ENCODE results near the gene ZNF823.
"Not testable (repeated sequence)": the region's sequence is repeated elsewhere in the genome, so short reads cannot be mapped to it uniquely, and the experiment has no call there.

The ZNF823 gene

DNA sequence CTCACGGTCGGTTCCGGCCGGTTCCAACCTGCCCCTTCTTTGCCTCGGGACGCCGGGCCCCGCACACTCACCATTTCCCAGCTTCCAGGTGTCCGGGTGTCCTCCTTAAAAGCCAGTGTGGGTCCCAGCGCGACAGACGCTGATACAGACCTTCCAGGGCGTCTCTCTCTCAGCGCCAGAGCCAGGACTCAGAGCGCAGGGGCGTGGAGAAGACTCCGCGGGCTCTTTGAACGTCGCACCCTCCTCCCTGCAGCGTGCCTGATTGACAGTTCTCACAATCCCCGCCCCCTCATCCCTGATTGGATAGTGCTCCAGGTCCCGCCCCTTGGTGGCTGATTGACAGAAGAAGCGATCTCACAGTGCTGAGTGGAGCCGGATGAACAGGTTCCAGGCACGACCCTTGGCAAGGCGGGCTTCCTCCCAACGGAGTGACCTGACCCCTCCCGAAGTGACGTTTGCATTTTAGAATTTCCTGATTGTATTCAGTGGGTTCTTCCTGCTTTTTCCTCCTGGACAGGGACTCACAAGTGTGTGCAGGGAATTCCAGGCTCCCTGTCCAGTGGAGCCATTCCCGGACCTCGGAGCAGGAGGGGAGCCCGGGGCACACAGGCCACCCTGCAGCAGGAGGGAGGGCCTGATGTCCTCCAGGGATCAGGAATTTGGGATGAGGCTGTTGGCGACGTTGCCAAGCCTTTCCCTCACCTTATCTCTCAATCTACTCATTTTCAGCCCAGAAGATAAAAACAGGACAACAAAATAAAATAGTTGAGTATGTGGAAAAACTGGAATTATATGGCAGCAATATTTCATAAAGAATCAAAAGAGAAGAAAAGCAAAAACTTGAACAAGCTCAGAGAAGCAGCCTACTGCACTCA, at the start of gene ZNF823:
Gene ZNF823, minus strand, starts transcription at position 201 of the 875 bp plus-strand sequence. Its CDS starts 127 bp downstream, at position 74.
- Histone ChIP-seq H3K4me3 (ENCODE audit: low read length in 2 of 2) (peak within 1 kb of the TSS; percentile 88), H3K4me1 (ENCODE audit: control insufficient read depth in 2 of 2, insufficient read depth in 2 of 2, low read length in 2 of 2) (peaks cover 10 to 16% of the 10 kb centered on the region in 2 donors), H3K9me3 (ENCODE audit: control insufficient read depth in 2 of 2, low read length in 2 of 2) (no peaks in the 10 kb centered on the region), H3K9ac (ENCODE audit: low read depth in 1 of 2, low read length in 2 of 2) (peak within 1 kb of the TSS; percentile 92 to 98), H3K27me3 (ENCODE audit: control insufficient read depth in 2 of 2, insufficient read depth in 2 of 2, low read length in 2 of 2) (no peaks in the 10 kb centered on the region), H3K36me3 (ENCODE audit: control insufficient read depth in 2 of 2, insufficient read depth in 2 of 2, low read length in 2 of 2) (no peaks in the 10 kb centered on the region), H3K27ac (ENCODE audit: low read depth in 2 of 2, low read length in 2 of 2) (peak within 1 kb of the TSS; percentile 96 to 98)

DNA sequence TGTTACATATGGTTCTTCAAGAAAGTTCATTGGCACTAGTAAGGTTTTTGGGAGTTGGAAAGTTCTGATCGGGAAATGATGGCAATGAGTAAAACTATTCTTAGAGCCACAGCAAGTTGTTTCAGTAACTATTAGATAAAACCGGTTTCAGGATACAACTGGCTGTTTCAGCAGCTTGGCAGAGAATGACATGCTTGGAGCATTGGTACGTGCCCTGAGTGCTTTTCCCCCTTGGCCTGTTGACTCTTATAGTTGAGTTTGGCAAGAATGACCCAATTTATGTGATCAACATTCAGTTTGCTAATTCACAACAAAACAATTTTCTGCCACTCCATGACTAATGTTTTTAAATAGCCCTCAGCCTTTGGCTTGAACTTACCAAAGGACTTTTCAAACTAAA, 48.8 kb upstream of the ZNF823 start:
- Histone ChIP-seq H3K36me3 (ENCODE audit: control insufficient read depth in 2 of 2, insufficient read depth in 2 of 2, low read length in 2 of 2) (no peaks in the 10 kb centered on the region), H3K9ac (ENCODE audit: low read depth in 1 of 2, low read length in 2 of 2) (no peak overlapping the region), H3K4me1 (ENCODE audit: control insufficient read depth in 2 of 2, insufficient read depth in 2 of 2, low read length in 2 of 2) (no peaks in the 10 kb centered on the region), H3K4me3 (ENCODE audit: low read length in 2 of 2) (no peak overlapping the region), H3K9me3 (ENCODE audit: control insufficient read depth in 2 of 2, low read length in 2 of 2) (peaks cover 6 to 9% of the 10 kb centered on the region in 2 donors), H3K27ac (ENCODE audit: low read depth in 2 of 2, low read length in 2 of 2) (no peak overlapping the region), H3K27me3 (ENCODE audit: control insufficient read depth in 2 of 2, insufficient read depth in 2 of 2, low read length in 2 of 2) (no peaks in the 10 kb centered on the region)

- H3K27ac ChIP-seq (ENCODE audit: low read depth in 2 of 2, low read length in 2 of 2), result no peak overlapping the region
- no peak overlapping the region for H3K4me3 ChIP-seq (ENCODE audit: low read length in 2 of 2)
- H3K9me3 ChIP-seq (ENCODE audit: control insufficient read depth in 2 of 2, low read length in 2 of 2), result peaks cover 28 to 36% of the 10 kb centered on the region in 2 donors
- peaks cover 21 to 22% of the 10 kb centered on the region in 2 donors for H3K36me3 ChIP-seq (ENCODE audit: control insufficient read depth in 2 of 2, insufficient read depth in 2 of 2, low read length in 2 of 2)
- no peaks in the 10 kb centered on the region for H3K4me1 ChIP-seq (ENCODE audit: control insufficient read depth in 2 of 2, insufficient read depth in 2 of 2, low read length in 2 of 2)
- no peak overlapping the region for H3K9ac ChIP-seq (ENCODE audit: low read depth in 1 of 2, low read length in 2 of 2)
- no peaks in the 10 kb centered on the region for H3K27me3 ChIP-seq (ENCODE audit: control insufficient read depth in 2 of 2, insufficient read depth in 2 of 2, low read length in 2 of 2)
Measured at GRCh38 chr19:11784356-11784755, 45.6 kb upstream of the ZNF823 start.

DNA sequence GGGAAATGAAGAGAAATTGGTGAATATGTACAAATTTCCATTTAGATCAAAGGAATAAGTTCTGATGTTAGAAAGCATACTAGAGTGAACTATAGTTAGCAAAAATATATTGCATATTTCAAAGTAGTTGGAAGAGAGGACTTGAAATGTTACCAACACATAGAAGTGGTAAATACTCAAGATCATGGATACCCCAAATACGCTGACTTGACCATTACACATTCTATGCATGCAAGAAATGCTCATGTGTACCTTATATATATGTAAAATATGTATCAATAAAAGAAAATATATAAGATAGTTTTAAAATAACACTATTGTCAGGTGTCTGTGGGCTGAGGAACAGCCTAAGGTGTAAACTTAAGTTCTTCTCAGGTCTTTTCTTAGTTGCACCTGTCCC, 45.0 kb upstream of the ZNF823 start:
- Histone ChIP-seq H3K27ac (ENCODE audit: low read depth in 2 of 2, low read length in 2 of 2) (no peak overlapping the region), H3K27me3 (ENCODE audit: control insufficient read depth in 2 of 2, insufficient read depth in 2 of 2, low read length in 2 of 2) (no peaks in the 10 kb centered on the region), H3K9ac (ENCODE audit: low read depth in 1 of 2, low read length in 2 of 2) (no peak overlapping the region), H3K4me3 (ENCODE audit: low read length in 2 of 2) (no peak overlapping the region), H3K9me3 (ENCODE audit: control insufficient read depth in 2 of 2, low read length in 2 of 2) (peaks cover 31 to 36% of the 10 kb centered on the region in 2 donors), H3K36me3 (ENCODE audit: control insufficient read depth in 2 of 2, insufficient read depth in 2 of 2, low read length in 2 of 2) (peaks cover 25% of the 10 kb centered on the region in 2 donors), H3K4me1 (ENCODE audit: control insufficient read depth in 2 of 2, insufficient read depth in 2 of 2, low read length in 2 of 2) (no peaks in the 10 kb centered on the region)

GRCh38 chr19:11781295-11782057, 42.7 kb upstream of the ZNF823 start:
- Histone ChIP-seq H3K27me3 (ENCODE audit: control insufficient read depth in 2 of 2, insufficient read depth in 2 of 2, low read length in 2 of 2) (no peaks in the 10 kb centered on the region), H3K9ac (ENCODE audit: low read depth in 1 of 2, low read length in 2 of 2) (no peak overlapping the region), H3K36me3 (ENCODE audit: control insufficient read depth in 2 of 2, insufficient read depth in 2 of 2, low read length in 2 of 2) (peaks cover 37 to 38% of the 10 kb centered on the region in 2 donors), H3K4me1 (ENCODE audit: control insufficient read depth in 2 of 2, insufficient read depth in 2 of 2, low read length in 2 of 2) (no peaks in the 10 kb centered on the region), H3K27ac (ENCODE audit: low read depth in 2 of 2, low read length in 2 of 2) (no peak overlapping the region), H3K9me3 (ENCODE audit: control insufficient read depth in 2 of 2, low read length in 2 of 2) (peaks cover 35 to 36% of the 10 kb centered on the region in 2 donors), H3K4me3 (ENCODE audit: low read length in 2 of 2) (no peak overlapping the region)

- peaks cover 37 to 38% of the 10 kb centered on the region in 2 donors for H3K36me3 ChIP-seq (ENCODE audit: control insufficient read depth in 2 of 2, insufficient read depth in 2 of 2, low read length in 2 of 2)
- no peaks in the 10 kb centered on the region for H3K27me3 ChIP-seq (ENCODE audit: control insufficient read depth in 2 of 2, insufficient read depth in 2 of 2, low read length in 2 of 2)
- H3K4me3 ChIP-seq (ENCODE audit: low read length in 2 of 2), result no peak overlapping the region
- no peak overlapping the region for H3K9ac ChIP-seq (ENCODE audit: low read depth in 1 of 2, low read length in 2 of 2)
- no peaks in the 10 kb centered on the region for H3K4me1 ChIP-seq (ENCODE audit: control insufficient read depth in 2 of 2, insufficient read depth in 2 of 2, low read length in 2 of 2)
- H3K27ac ChIP-seq (ENCODE audit: low read depth in 2 of 2, low read length in 2 of 2), result no peak overlapping the region
- peaks cover 36% of the 10 kb centered on the region in 2 donors for H3K9me3 ChIP-seq (ENCODE audit: control insufficient read depth in 2 of 2, low read length in 2 of 2)
Measured at GRCh38 chr19:11780431-11781020, 41.8 kb upstream of the ZNF823 start.

DNA sequence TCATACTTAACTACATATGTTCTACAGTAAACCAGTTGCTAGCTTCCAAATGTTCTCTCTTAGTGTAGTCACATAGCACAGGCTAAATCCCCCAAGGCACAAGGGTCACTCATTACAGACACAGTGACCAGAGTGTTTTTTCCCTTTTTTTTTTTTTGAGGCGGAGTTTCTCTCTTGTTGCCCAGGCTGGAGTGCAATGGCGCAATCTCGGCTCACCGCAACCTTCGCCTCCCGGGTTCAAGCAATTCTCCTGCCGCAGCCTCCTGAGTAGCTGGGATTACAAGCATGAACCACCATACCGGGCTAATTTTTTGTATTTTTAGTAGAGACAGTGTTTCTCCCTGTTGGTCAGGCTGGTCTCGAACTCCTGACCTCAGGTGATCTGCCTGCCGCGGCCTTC, 37.9 kb upstream of the ZNF823 start:
- H3K4me1 ChIP-seq (ENCODE audit: control insufficient read depth in 2 of 2, insufficient read depth in 2 of 2, low read length in 2 of 2); H3K27ac ChIP-seq (ENCODE audit: low read depth in 2 of 2, low read length in 2 of 2); H3K4me3 ChIP-seq (ENCODE audit: low read length in 2 of 2); H3K27me3 ChIP-seq (ENCODE audit: control insufficient read depth in 2 of 2, insufficient read depth in 2 of 2, low read length in 2 of 2); H3K9ac ChIP-seq (ENCODE audit: low read depth in 1 of 2, low read length in 2 of 2): not testable (repeated sequence)
- Histone ChIP-seq H3K36me3 (ENCODE audit: control insufficient read depth in 2 of 2, insufficient read depth in 2 of 2, low read length in 2 of 2) (peaks cover 35 to 38% of the 10 kb centered on the region in 2 donors), H3K9me3 (ENCODE audit: control insufficient read depth in 2 of 2, low read length in 2 of 2) (peaks cover 21 to 32% of the 10 kb centered on the region in 2 donors)

DNA sequence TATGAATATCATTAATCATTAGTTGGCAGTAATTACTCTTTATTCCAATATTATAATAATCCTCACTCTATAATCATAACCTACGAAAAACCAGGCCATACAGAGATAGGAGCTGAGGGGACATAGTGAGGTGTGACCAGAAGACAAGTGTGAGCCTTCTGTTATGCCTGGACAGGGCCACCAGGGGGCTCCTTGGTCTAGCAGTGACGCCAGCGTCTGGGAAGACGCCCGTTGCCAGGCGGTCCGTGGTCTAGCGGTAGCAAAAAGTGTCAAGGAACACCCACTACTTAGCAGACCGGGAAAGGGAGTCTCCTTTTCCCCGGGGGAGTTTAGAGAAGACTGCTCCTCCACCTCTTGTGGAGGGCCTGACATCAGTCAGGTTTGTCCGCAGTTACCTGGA, 32.8 kb upstream of the ZNF823 start:
- not testable (repeated sequence) for H3K9ac ChIP-seq (ENCODE audit: low read depth in 1 of 2, low read length in 2 of 2); H3K36me3 ChIP-seq (ENCODE audit: control insufficient read depth in 2 of 2, insufficient read depth in 2 of 2, low read length in 2 of 2); H3K9me3 ChIP-seq (ENCODE audit: control insufficient read depth in 2 of 2, low read length in 2 of 2); H3K4me3 ChIP-seq (ENCODE audit: low read length in 2 of 2); H3K27me3 ChIP-seq (ENCODE audit: control insufficient read depth in 2 of 2, insufficient read depth in 2 of 2, low read length in 2 of 2); H3K27ac ChIP-seq (ENCODE audit: low read depth in 2 of 2, low read length in 2 of 2)
- peaks cover 8 to 12% of the 10 kb centered on the region in 2 donors for H3K4me1 ChIP-seq (ENCODE audit: control insufficient read depth in 2 of 2, insufficient read depth in 2 of 2, low read length in 2 of 2)

DNA sequence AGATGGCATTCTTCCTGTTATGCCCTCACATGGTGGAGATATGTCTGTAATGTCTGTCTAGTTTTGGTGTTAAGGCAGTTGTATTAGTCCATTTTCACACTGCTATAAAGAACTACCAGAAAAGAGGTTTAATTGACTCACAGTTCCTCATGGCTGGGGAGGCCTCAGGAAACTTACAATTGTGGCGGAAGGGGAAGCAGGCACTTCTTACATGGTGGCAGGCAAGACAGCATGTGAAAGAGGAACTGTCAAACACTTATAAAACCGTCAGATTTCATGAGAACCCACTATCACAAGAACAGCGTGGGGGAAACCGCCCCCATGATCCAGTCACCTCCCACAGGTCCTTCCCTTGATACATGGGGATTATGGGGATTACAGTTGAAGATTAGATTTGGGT, 31.2 kb upstream of the ZNF823 start:
- Histone ChIP-seq H3K9me3 (ENCODE audit: control insufficient read depth in 2 of 2, low read length in 2 of 2) (peaks cover 1 to 2% of the 10 kb centered on the region in 2 donors), H3K27me3 (ENCODE audit: control insufficient read depth in 2 of 2, insufficient read depth in 2 of 2, low read length in 2 of 2) (no peaks in the 10 kb centered on the region), H3K4me3 (ENCODE audit: low read length in 2 of 2) (no peak overlapping the region), H3K27ac (ENCODE audit: low read depth in 2 of 2, low read length in 2 of 2) (no peak overlapping the region), H3K36me3 (ENCODE audit: control insufficient read depth in 2 of 2, insufficient read depth in 2 of 2, low read length in 2 of 2) (no peaks in the 10 kb centered on the region), H3K9ac (ENCODE audit: low read depth in 1 of 2, low read length in 2 of 2) (no peak overlapping the region), H3K4me1 (ENCODE audit: control insufficient read depth in 2 of 2, insufficient read depth in 2 of 2, low read length in 2 of 2) (peaks cover 8 to 15% of the 10 kb centered on the region in 2 donors)
